GM21381 (cell line): Measurements from ENCODE around the gene SELENOM.
A peak's percentile ranks its signal among the peaks of the same experiment; 100 is the strongest.

Experiments used
- ATAC-seq: cut with Tn5 transposase; IDR thresholded peaks from one replicate; pipeline ENCODE4 v1.9.1; 2021; ENCODE audit warnings: mild to moderate bottlenecking, moderate library complexity; ENCODE audit not compliant: unreplicated experiment

The SELENOM gene

DNA sequence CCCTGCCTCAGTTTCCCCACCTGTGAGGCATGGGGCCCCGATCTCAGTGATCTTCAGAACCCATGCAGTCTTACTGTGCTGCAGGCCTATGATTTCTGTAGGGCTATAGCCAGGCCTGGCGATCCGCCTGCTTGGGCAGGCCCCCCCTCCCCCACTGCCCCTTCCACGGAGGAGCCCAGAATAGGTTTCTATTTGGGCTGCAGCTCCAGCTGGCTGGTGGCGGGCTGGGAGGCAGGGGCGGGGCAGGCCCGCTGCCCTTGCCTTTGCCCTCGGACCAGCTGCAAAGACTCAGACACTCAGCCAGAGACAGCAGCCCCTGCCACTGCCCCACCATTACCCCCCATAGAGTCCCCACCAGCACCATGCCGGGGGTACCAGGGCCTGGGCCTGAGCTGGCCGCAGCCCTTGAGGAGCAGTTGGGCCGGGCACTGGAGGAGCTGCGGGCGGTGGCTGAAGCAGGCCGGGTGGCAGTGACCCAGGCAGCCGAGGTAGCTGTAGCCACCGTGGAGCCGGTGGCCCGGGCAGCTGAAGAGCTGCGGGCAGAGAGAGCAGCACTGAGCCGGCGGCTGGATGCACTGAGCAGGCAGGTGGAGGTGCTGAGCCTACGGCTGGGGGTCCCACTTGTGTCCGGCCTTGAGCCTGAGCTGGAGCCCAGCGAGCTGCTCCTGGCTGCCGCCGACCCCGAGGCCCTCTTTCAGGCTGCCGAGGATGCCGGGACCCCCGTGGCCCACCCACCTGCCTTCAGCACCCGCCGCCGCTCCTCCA, 14.1 kb downstream of the SELENOM start:
- no peak for ATAC-seq

- ATAC-seq, result no peak
Observed at GRCh38 chr22:31092161-31092560, 15.2 kb downstream of the SELENOM start.

DNA sequence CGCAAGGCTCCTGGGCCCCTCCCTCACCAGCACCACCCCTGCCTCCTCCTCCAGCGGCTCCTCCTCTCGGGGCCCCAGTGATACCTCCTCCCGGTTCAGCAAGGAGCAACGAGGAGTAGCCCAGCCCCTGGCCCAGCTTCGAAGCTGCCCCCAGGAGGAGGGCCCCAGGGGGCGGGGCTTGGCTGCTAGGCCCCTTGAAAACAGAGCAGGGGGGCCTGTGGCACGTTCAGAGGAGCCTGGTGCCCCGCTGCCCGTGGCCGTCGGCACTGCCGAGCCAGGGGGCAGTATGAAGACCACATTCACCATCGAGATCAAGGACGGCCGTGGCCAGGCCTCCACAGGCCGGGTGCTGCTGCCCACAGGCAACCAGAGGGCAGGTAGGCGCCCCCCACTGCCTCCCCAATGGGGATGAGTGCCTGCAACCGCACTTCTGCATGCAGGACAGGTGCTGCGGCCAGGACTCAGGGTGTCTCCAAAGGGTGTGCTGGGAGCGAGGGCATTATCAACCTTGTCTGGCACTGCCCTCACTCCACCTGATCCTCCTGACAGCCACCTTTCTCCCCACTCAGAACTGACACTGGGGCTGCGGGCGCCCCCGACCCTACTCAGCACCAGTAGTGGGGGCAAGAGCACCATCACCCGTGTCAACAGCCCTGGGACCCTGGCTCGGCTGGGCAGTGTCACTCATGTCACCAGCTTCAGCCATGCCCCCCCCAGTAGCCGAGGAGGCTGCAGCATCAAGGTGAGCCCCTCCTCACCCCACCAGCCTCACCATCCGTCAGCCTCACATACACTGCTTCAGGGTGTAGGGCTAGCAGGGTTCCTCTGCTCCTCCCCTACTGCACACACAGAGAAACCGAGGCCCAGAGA, 16.0 kb downstream of the SELENOM start:
- no peak for ATAC-seq

- no peak for ATAC-seq
Observed at GRCh38 chr22:31090217-31091085, 16.9 kb downstream of the SELENOM start.

DNA sequence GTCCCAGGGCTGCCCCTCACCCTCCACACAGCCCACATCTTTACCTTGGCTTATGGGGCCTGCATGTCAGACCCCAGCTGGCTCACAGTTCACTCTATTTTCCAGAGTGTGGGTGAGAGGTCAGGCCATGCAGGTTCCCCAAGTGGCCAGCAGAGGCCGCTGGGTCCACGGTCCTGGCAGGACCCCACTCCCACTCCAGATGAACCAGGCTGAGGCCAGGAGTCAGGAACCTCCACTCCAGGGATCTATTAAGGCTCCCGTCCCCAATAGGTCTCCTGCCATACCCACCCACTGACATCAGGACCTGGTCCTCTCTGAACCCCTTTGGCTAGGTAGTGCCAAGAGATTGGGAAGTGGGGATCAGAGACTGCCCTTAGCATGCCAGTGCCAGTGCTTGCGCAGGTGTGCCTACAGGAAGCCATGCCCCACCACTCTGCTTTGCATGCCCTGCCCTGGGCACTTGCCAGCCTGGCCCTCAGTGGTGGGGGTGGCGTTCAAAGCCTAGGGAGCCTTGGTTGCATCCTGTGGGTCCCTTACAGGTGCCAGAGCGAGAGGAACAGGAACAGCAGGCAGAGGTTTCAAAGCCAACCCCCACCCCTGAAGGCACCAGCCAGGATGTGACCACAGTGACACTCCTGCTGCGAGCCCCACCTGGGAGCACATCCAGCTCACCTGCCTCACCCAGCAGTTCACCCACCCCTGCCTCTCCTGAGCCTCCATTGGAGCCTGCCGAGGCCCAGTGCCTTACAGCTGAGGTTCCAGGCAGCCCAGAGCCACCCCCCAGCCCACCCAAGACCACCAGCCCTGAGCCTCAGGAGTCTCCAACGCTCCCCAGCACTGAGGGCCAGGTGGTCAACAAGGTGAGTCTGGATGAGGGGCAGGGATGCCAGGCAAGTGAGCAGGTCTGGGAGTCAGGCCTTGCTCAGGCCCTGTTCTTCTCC, 17.9 kb downstream of the SELENOM start:
- ATAC-seq, result no peak

DNA sequence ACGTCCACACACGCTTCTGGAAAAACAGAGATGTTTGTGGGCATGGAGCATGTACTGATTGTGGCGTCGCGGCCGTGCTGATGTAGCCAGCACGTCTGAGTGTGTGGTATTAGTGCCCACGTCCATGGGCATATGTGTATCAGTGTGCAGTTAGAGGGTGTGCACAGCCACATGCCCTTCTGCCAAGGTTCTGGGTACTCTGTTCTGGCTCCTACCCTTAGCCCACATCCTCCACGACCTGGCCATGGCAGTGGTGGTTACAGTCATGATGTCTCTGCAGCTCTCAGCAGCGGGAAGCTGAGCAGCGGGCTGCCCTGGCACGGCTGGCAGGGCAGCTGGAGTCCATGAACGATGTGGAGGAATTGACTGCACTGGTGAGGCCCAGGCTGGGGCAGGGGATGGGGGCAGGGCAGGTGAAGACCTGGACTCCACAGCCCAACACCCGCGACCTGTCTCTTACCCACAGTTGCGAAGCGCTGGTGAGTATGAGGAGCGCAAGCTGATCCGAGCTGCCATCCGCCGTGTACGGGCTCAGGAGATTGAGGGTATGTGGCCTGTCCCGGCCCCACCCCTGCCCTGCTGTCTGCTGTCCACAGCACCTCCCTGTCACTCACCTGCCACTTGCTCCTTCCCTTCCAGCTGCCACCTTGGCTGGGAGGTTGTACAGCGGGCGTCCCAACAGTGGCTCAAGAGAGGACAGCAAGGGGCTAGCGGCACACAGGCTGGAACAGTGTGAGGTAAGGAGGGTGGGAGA, 19.0 kb downstream of the SELENOM start:
- no peak for ATAC-seq

DNA sequence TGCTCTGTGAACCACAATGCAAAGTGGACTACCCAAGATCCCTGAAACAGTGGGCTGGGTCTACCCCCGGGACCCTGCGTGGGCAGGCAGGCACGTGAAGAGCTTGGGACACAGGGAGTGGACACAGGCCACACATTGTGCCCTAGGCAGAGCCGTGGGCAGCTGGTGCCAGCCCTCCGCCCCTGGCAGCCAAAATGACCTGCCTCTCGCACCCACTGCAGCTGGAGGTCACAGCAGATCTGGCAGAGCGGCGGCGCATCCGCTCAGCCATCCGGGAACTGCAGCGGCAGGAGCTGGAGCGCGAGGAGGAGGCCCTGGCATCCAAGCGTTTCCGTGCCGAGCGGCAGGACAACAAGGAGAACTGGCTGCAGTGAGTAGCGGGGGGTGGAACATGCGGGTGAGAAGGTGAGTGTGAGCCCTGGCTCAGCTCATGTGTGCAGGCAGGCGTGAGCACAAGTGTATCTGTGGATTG, 19.6 kb downstream of the SELENOM start:
- ATAC-seq, result no peak

DNA sequence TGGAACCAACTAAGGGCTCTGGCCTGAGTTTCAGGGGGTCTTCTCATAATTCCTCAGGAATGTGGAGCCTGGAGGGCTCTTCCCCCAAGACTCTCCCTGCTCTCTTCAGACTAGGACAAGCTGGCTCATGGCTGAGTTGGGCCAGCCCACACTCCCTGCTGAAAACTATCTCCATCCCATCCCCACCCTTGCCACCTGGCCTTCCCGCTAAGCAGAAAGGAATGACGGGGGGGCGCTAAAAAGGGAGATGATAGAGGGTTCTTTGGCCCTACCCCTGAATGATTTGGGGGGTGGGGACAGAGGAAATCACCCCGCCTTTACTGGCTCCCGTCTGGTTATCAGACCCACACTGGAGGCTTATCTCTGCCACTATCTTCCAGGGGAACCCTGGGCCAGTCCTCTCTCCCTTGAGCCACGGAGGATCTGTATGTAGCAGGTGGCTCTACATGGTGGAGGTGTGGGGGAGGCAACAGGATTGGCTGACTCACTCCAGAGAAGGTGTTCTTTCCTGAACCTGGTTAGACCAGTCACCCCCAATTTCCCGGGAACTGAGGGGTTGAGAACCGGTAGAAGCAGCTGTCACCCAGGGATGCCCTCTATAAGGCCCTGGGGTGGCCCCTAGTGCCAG, 20.6 kb downstream of the SELENOM start:
- no peak for ATAC-seq

GRCh38 chr22:31085928-31086327, 21.4 kb downstream of the SELENOM start:
- no peak for ATAC-seq

DNA sequence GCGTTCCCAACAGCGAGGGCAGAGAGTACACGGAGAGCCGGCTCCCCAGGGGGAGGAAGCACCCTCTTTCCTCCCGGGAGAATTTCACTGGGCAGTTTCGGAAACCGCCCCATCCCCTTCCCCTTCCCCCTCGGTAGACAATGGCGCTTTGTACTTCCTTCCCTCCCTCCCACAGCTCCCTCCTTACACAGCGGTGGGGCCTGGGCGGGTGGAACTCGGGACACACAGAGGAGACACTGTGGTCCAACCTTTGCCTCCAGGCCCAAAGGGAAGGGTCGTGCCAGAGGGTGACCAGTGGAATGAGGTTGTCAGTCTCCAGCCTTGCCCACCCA, 21.9 kb downstream of the SELENOM start:
- no peak for ATAC-seq

DNA sequence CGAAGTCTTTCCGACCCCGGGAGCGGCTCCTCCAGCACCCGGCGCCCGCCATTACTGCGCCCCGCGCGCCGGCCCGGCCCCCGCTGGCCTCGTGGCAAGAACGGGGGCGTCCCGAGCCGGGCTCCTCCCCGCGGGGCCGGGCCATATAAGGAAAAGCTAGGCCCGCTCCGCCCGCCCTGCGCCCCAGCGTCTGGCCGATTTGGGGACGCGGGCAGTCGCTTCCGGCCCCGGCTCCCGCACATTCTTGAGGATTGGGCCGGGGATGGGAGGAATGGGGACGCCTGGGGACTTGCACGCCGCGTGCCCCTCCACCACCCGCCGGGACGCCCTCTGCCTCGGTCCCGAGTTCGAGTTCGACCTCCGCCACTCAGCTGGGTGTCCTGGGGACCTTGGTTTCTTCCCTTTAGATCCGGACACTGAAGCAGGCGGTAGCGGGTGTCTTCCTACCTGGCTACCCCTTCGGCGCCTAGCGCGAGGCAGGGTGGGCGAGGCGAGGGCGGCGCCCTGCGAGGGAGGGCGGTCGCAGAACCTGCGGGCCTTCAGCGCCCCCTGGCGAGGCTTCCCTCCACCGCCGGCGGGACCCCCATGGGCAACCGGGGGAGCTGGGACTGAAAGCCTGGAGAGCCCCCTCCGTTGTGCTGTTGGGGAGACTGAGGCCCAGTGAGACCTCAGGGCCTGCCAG, 22.4 kb downstream of the SELENOM start:
- peak; percentile 61 for ATAC-seq

GRCh38 chr22:31083923-31084810, 23.2 kb downstream of the SELENOM start:
- no peak for ATAC-seq

DNA sequence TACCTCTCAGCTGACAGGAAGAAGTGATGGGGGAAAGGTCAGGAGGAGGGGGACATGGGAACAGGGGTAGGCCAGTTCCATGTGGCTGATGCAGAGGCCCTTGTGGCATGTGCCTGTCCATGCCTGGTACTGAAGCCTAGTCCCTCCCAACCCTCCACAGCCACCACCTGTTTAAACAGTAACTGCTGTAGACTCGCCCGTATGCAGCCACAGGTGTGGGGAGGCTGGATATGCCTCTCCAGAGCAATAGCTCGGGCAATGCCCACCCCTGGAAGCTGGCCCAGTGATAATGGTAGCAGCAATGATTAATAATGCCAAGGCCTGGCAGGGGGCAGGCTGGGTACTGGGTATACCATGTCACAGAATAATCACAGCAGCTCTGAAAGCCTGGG, 24.0 kb downstream of the SELENOM start:
- no peak for ATAC-seq

DNA sequence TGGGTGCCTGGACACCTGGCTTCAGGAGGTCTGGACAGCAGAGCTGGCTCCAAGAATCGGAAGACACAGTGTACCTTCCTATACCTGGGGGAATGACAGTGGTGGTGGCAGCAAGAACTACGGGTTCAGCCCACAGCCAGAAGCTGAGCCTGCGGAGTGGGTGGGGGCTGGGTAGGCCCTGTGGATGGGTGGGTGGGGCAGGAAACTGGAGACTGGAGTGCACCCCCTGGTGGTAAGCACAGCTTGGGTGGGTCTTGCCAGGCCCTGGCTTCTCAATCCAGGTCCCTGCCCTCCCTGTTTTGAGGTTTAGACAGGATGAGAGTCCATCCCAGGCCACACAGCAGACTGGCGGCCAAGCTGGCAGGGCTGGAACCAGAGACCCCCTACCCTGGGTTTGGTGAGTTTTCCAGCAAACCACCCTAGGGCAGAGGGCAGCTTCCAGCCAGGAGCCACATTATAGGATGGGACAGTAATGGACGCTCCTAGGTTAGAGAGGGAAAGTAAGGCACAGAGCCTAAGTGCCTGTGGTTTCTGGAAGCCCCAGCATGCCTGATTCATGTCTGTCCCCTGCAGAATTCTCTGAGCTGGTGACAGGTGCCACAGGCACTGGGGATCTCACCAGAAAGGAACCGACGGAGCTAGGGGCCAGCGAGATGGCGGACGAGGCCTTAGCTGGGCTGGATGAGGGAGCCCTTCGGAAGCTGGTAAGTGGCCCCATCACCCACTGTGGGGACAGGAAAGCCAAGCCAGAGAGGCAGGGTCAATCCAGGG, 24.6 kb downstream of the SELENOM start:
- no peak for ATAC-seq

DNA sequence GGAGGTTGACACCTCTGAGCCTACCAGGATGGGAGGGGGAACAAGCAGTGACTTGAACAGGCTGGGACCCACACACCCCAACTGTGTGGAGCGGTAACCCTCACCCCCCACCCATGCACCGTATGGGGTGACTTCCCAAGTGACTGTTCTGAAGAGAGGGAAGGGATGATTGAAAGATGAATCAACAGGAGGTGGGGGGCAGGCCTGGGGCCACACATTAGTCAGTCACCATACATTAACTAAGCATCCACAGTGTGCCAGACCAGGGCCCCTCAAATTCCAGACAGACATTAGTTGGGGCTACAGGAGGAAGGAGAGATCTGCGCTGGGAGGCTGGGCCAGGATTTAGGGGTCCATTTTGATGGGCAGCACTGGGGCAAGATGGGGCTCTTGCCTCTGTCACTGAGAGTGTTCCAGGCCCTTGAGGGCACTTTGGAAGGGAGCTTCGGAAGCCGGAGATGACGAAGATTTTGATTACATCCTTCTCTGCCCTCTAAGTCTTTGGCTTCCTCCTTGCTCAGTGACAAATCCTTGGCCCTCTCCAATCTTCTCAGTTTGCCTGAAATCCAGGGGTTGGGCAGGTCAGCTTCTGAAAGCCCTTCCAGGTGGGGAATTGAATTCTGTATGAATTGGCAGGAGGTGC, 25.3 kb downstream of the SELENOM start:
- ATAC-seq, result no peak
